Measurements from ENCODE around the gene POM121L2. TPM values are rescaled to one million over a fixed set of nuclear protein-coding genes. Genes with fewer than 3 reads are reported as not detected.

The POM121L2 gene
- total and polyA plus RNA-seq, 9 of the 15 experiments (the other 6 are each of a cell fraction or from before 2014, with no cell fraction given) = 0.23 to 0.45 TPM; not detected in 7

DNA sequence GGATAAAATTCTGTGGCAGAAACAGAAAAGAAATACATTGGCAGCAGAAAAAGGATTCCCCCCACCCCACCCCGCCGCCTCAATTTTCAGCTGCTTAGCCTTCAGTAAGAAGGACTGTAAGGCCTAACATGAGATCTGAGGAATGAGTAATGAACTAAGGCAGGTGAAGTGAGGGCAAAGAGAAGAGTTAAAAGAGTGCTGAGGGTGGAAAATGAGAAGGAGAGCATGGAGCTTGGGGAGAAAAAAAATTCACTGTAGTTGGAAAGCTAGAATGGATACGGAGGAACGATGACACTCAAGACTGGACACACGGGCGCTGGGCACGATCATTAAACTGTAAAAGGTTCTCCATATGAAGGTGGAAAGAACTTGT, 14.6 kb downstream of the POM121L2 start:
- no peaks in the 10 kb centered on the region for H3K36me3 ChIP-seq (ENCODE audit: control insufficient read depth, insufficient read depth, low read length)
- H2AFZ ChIP-seq (ENCODE audit: low read depth, low read length) = peak overlapping the region; percentile 97
- in situ Hi-C loops (cut with MboI) = no loop called here
- intact Hi-C loops (cut with micrococcal nuclease) = loop anchor here (2.0 to 10.0 kb wide), 5 partner anchors 35 to 387 kb away; no protein-coding TSS in a partner anchor
- H3K4me3 ChIP-seq = peak overlapping the region; percentile 67
- ATAC-seq = peak; percentile 13
- BruUV-seq (replicated peaks) = no TSS peak
- no peaks in the 10 kb centered on the region for H3K79me2 ChIP-seq (ENCODE audit: control insufficient read depth, insufficient read depth, low read length)
- H3K27ac ChIP-seq (ENCODE audit: extremely low read depth, low read depth, low read length) = peak overlapping the region; percentile 79
- DNase-seq (ENCODE audit: extremely low read depth in 1 of 4, low spot score in 3 of 4) = peak in 3 of 4 experiments; percentile 40 to 52 (median 49)
- H3K9me1 ChIP-seq (ENCODE audit: control insufficient read depth, insufficient read depth, low read length) = no peaks in the 10 kb centered on the region
- H4K20me1 ChIP-seq (replicated peaks; ENCODE audit: control insufficient read depth, insufficient read depth, low read length) = no peaks in the 10 kb centered on the region
- CTCF ChIA-PET (ENCODE audit: low intra/inter-chr PET ratio) = no interaction called here
- 7% methylated on average over 7 of the region's 7 CpGs for WGBS (ENCODE audit: insufficient coverage, low coverage, missing lambda C conversion rate)
- FAIRE-seq = no peak
- H3K27me3 ChIP-seq (ENCODE audit: control insufficient read depth in 2 of 2, insufficient read depth in 2 of 2, low read length in 2 of 2) = no peaks in the 10 kb centered on the region
- H3K9me3 ChIP-seq (replicated peaks; ENCODE audit: control insufficient read depth, insufficient read depth, low read depth, low read length) = no peaks in the 10 kb centered on the region
- H3K4me2 ChIP-seq (ENCODE audit: insufficient read depth, low read length) = peak overlapping the region; percentile 87
- H3K9ac ChIP-seq (ENCODE audit: insufficient read depth in 1 of 2, low read depth in 2 of 2, low read length in 2 of 2) = peak overlapping the region; percentile 74; a peak in 3 of 4 replicates
- peaks cover 0 to 7% of the 10 kb centered on the region in 2 experiments; a peak in 2 of 5 replicates for H3K4me1 ChIP-seq (replicated peaks in 1 of 2; ENCODE audit: control insufficient read depth in 2 of 2, insufficient read depth in 2 of 2, low read length in 2 of 2)
- POLR2A ChIA-PET = interaction anchor here (0.7 to 1.9 kb wide), 7 partner anchors 9 to 365 kb away, joined by 3 to 8 read pairs (median 4); partner anchors contain the start of gene ZNF184
- TF ChIP-seq U2AF2 (optimal IDR thresholded peaks at IDR 0.05; ENCODE audit: low read depth, low read length) = no peak
- peak; percentile 9; the same call in 1 of the 2 replicates for TF ChIP-seq PHF8 (IDR thresholded peaks at IDR 0.05; ENCODE audit: borderline replicate concordance, low read length)
- TF ChIP-seq, protein P1, sequence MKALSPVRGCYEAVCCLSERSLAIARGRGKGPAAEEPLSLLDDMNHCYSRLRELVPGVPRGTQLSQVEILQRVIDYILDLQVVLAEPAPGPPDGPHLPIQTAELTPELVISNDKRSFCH (CRISPR knock-in tag; IDR thresholded peaks at IDR 0.05) = no peak
- TF ChIP-seq, protein P1 (tag; IDR thresholded peaks at IDR 0.05) = no peak
- TF ChIP-seq, protein P2, sequence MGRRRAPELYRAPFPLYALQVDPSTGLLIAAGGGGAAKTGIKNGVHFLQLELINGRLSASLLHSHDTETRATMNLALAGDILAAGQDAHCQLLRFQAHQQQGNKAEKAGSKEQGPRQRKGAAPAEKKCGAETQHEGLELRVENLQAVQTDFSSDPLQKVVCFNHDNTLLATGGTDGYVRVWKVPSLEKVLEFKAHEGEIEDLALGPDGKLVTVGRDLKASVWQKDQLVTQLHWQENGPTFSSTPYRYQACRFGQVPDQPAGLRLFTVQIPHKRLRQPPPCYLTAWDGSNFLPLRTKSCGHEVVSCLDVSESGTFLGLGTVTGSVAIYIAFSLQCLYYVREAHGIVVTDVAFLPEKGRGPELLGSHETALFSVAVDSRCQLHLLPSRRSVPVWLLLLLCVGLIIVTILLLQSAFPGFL (CRISPR knock-in tag; IDR thresholded peaks at IDR 0.05) = no peak
- no peak for TF ChIP-seq RAD51 (IDR thresholded peaks at IDR 0.05; ENCODE audit: borderline replicate concordance, low read depth)
- TF ChIP-seq, protein P3, sequence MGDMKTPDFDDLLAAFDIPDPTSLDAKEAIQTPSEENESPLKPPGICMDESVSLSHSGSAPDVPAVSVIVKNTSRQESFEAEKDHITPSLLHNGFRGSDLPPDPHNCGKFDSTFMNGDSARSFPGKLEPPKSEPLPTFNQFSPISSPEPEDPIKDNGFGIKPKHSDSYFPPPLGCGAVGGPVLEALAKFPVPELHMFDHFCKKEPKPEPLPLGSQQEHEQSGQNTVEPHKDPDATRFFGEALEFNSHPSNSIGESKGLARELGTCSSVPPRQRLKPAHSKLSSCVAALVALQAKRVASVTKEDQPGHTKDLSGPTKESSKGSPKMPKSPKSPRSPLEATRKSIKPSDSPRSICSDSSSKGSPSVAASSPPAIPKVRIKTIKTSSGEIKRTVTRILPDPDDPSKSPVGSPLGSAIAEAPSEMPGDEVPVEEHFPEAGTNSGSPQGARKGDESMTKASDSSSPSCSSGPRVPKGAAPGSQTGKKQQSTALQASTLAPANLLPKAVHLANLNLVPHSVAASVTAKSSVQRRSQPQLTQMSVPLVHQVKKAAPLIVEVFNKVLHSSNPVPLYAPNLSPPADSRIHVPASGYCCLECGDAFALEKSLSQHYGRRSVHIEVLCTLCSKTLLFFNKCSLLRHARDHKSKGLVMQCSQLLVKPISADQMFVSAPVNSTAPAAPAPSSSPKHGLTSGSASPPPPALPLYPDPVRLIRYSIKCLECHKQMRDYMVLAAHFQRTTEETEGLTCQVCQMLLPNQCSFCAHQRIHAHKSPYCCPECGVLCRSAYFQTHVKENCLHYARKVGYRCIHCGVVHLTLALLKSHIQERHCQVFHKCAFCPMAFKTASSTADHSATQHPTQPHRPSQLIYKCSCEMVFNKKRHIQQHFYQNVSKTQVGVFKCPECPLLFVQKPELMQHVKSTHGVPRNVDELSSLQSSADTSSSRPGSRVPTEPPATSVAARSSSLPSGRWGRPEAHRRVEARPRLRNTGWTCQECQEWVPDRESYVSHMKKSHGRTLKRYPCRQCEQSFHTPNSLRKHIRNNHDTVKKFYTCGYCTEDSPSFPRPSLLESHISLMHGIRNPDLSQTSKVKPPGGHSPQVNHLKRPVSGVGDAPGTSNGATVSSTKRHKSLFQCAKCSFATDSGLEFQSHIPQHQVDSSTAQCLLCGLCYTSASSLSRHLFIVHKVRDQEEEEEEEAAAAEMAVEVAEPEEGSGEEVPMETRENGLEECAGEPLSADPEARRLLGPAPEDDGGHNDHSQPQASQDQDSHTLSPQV (IDR thresholded peaks at IDR 0.05) = no peak
- TF ChIP-seq ZNF282 (CRISPR knock-in tag; IDR thresholded peaks at IDR 0.05) = no peak
- TF ChIP-seq, protein P4, sequence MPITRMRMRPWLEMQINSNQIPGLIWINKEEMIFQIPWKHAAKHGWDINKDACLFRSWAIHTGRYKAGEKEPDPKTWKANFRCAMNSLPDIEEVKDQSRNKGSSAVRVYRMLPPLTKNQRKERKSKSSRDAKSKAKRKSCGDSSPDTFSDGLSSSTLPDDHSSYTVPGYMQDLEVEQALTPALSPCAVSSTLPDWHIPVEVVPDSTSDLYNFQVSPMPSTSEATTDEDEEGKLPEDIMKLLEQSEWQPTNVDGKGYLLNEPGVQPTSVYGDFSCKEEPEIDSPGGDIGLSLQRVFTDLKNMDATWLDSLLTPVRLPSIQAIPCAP (CRISPR knock-in tag; IDR thresholded peaks at IDR 0.05; ENCODE audit: borderline replicate concordance) = no peak
- TF ChIP-seq ZNF551 (CRISPR knock-in tag; IDR thresholded peaks at IDR 0.05) = no peak
- no peak for TF ChIP-seq TRIM28 (IDR thresholded peaks at IDR 0.05)
- TF ChIP-seq CBFB (CRISPR knock-in tag; IDR thresholded peaks at IDR 0.05) = no peak
- no peak for TF ChIP-seq STAG1 (CRISPR knock-in tag; IDR thresholded peaks at IDR 0.05; ENCODE audit: borderline replicate concordance)
- no peak for TF ChIP-seq ZNF785 (CRISPR knock-in tag; IDR thresholded peaks at IDR 0.05)
- TF ChIP-seq HMGN3 (IDR thresholded peaks at IDR 0.05; ENCODE audit: borderline replicate concordance, extremely low read depth, insufficient read length, low read depth, low read length) = no peak
- TF ChIP-seq SMARCE1 (IDR thresholded peaks at IDR 0.05) = 0 out of 2 replicates have a peak, but pooled peaks have one; percentile 16
